ENCODE measurements around the gene ARHGAP23.

DNA sequence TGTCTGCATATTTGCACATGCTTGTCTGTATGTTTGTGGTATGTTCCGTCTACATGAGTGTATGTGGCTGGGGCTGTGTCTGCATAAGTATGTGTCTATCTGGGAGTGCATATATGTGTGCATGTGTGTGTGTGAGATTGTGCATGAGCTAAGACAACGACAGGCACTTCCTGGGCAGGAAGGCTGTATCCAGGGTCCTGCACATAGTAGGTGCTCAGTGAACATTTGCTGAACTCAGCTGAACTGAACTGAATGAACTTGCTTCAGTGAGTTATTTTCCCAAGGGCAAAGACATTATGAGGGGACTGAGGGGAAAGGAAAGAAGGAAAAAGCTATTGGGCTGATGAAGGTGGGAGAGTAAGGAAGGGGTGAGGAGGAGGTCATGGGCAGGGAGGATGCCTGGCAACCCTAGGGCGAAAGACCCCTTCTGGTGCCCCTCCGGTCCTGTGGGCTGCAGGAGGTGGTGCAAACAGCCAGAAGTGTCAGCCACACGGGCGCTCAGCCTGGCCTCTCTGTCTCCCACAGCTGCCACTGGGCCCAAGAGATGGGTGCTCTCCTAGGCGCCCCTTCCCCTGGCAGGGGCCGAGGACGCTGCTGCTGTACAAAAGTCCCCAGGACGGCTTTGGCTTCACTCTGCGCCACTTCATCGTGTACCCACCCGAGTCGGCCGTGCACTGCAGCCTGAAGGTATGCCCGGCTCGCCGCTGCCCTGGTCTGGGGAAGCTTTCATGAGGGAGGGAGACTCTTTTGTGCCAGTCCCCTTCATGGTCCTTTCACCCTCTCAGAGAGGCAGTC is 29.5 kb downstream of the ARHGAP23 start:
- TF ChIP-seq, protein P1, sequence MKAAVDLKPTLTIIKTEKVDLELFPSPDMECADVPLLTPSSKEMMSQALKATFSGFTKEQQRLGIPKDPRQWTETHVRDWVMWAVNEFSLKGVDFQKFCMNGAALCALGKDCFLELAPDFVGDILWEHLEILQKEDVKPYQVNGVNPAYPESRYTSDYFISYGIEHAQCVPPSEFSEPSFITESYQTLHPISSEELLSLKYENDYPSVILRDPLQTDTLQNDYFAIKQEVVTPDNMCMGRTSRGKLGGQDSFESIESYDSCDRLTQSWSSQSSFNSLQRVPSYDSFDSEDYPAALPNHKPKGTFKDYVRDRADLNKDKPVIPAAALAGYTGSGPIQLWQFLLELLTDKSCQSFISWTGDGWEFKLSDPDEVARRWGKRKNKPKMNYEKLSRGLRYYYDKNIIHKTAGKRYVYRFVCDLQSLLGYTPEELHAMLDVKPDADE (IDR thresholded peaks at IDR 0.05), result no peak
- TF ChIP-seq, protein P2, sequence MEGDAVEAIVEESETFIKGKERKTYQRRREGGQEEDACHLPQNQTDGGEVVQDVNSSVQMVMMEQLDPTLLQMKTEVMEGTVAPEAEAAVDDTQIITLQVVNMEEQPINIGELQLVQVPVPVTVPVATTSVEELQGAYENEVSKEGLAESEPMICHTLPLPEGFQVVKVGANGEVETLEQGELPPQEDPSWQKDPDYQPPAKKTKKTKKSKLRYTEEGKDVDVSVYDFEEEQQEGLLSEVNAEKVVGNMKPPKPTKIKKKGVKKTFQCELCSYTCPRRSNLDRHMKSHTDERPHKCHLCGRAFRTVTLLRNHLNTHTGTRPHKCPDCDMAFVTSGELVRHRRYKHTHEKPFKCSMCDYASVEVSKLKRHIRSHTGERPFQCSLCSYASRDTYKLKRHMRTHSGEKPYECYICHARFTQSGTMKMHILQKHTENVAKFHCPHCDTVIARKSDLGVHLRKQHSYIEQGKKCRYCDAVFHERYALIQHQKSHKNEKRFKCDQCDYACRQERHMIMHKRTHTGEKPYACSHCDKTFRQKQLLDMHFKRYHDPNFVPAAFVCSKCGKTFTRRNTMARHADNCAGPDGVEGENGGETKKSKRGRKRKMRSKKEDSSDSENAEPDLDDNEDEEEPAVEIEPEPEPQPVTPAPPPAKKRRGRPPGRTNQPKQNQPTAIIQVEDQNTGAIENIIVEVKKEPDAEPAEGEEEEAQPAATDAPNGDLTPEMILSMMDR (conservative IDR thresholded peaks at IDR 0.05; ENCODE audit: low read depth in 2 of 2), result no peak
- TF ChIP-seq POLR2AphosphoS5 (IDR thresholded peaks at IDR 0.05; ENCODE audit: low read depth) (0 out of 2 replicates have a peak, but pooled peaks have one; percentile 19), EZH2 (IDR thresholded peaks at IDR 0.05; ENCODE audit: low read depth, unreplicated experiment) (no peak)

All from GM23338 (cell line).